ENCODE measurements around the gene TMEM132C.

The TMEM132C gene

DNA sequence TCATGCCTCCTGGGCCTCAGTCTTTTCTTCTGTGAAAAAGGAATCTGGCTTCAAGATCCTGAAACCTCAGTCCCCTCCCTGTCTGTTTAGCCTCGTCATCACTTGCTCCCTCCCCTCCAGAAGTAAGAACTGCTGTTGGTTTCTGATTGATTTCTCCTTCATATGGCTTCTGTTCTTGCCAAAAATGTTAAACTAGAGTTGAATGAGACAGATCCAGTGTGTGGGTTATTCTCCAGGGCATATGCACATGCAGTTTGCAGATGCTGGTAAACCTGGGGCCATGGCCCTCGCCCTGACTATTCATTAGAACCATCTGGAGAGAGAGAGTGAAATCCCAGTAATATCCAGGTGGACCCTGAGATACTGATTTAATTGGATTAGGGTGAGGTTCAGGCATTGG is 175.1 kb downstream of the TMEM132C start:
- Mint-ChIP-seq H3K4me1 (no peaks in the 10 kb centered on the region), H3K36me3 (no peaks in the 10 kb centered on the region), H3K27me3 (no peaks in the 10 kb centered on the region), H3K9me3 (peaks cover 18% of the 10 kb centered on the region), H3K4me3 (no peak overlapping the region), H3K27ac (no peak overlapping the region)
- no peak for DNase-seq
- CTCF ChIA-PET: no interaction called here

DNA sequence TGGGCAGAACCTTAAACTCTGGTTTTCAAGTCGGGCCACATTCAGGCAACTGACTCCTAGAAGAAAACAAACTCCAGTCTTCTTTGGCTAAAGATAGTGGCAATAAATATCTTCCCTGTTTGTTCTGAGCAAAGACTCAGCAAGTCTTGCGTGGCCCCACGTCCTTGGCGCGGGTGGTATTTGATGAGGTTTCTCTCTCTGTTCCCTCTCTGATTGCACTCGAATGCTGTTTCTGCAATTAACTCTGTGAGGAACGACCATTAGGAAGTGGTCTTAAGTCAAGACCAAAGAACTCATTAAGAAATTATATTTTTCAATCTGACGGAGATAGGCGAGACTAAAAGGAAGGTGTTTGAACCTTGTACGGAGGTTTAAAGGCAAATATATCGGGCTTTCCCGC is 177.6 kb downstream of the TMEM132C start:
- Mint-ChIP-seq H3K9me3 (peaks cover 13% of the 10 kb centered on the region), H3K36me3 (no peaks in the 10 kb centered on the region), H3K27ac (no peak overlapping the region), H3K4me1 (no peaks in the 10 kb centered on the region), H3K4me3 (no peak overlapping the region), H3K27me3 (no peaks in the 10 kb centered on the region)
- CTCF ChIA-PET: no interaction called here
- DNase-seq: no peak

DNA sequence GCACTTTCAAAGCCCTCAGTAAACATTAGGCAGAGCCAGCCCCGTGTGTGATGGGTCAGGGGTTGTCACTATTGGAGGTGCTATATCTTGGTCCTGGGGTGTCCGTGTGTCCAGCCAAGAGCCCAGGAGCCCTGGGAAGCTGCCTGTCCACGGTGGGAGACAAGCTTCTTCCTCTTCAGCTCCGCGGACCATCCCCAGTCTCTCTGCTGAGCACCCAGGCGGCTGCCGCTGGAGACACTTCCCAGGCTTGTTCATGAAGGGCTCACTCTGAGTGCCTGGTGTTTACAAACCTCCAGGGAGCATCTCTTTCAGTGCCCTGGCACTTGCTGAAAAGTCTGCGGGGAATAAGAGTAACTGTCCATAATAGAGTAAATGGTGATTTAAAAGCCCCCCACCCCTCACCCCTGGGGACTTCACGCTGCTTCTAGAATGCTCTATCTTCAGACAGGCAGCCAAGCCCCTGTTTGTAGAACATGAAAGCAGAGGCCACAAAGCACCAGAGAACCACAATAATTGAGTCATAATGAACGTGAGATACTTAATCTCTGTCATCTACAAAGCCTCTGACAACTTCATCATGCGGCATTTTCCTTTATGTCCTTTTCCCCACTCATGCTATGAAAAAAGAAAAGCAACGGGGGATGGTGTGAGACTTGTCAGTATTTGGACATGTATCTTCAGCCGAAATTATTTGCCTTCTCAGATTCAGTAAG is 178.6 kb downstream of the TMEM132C start:
- Mint-ChIP-seq H3K9me3 (peaks cover 13% of the 10 kb centered on the region), H3K4me1 (no peaks in the 10 kb centered on the region), H3K4me3 (no peak overlapping the region), H3K36me3 (no peaks in the 10 kb centered on the region), H3K27me3 (no peaks in the 10 kb centered on the region), H3K27ac (no peak overlapping the region)
- CTCF ChIA-PET: no interaction called here
- DNase-seq: no peak

GRCh38 chr12:128449146-128449894 is 182.3 kb downstream of the TMEM132C start:
- Mint-ChIP-seq H3K9me3 (peaks cover 9% of the 10 kb centered on the region), H3K4me1 (no peaks in the 10 kb centered on the region), H3K36me3 (no peaks in the 10 kb centered on the region), H3K27me3 (no peaks in the 10 kb centered on the region), H3K4me3 (no peak overlapping the region), H3K27ac (no peak overlapping the region)
- CTCF ChIA-PET: no interaction called here
- DNase-seq: no peak

GRCh38 chr12:128450810-128451209 is 183.8 kb downstream of the TMEM132C start:
- H3K27me3 Mint-ChIP-seq: no peaks in the 10 kb centered on the region
- no peaks in the 10 kb centered on the region for H3K36me3 Mint-ChIP-seq

GRCh38 chr12:128455851-128456250 is 188.9 kb downstream of the TMEM132C start:
- Mint-ChIP-seq H3K4me3 (no peak overlapping the region), H3K9me3 (peaks cover 13% of the 10 kb centered on the region), H3K36me3 (no peaks in the 10 kb centered on the region), H3K4me1 (no peaks in the 10 kb centered on the region), H3K27ac (no peak overlapping the region), H3K27me3 (no peaks in the 10 kb centered on the region)
- no peak for DNase-seq
- CTCF ChIA-PET: no interaction called here

More at GRCh38 chr12:128450810-128451209, 183.8 kb downstream of the TMEM132C start:
- peaks cover 9% of the 10 kb centered on the region for H3K9me3 Mint-ChIP-seq
- H3K27ac Mint-ChIP-seq: no peak overlapping the region
- CTCF ChIA-PET: no interaction called here
- no peak overlapping the region for H3K4me3 Mint-ChIP-seq
- no peaks in the 10 kb centered on the region for H3K4me1 Mint-ChIP-seq
- DNase-seq: no peak

DNA sequence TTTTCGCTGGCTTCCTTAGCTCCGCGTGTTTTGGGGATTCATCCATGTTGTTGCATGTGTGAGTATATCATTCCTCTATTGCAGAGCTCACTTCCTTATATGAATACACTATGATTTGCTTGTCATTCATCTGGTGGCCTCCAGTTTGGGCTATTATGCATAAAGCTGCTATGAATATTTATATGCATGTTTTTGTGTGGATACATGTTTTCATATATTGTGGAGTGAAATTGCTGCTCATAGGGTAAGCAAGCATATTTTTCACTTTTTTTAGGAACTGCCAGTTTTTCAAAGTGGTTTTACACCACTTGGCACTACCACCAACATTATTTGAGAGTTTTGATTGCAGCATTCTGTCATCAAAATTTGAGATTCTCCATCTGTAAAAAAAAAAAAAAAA is 190.0 kb downstream of the TMEM132C start:
- Mint-ChIP-seq H3K4me1 (no peaks in the 10 kb centered on the region), H3K27ac (no peak overlapping the region), H3K4me3 (no peak overlapping the region), H3K27me3 (no peaks in the 10 kb centered on the region), H3K9me3 (peaks cover 13% of the 10 kb centered on the region), H3K36me3 (no peaks in the 10 kb centered on the region)
- no peak for DNase-seq
- CTCF ChIA-PET: no interaction called here

- no peak overlapping the region for H3K4me3 Mint-ChIP-seq
- no peak overlapping the region for H3K27ac Mint-ChIP-seq
- H3K36me3 Mint-ChIP-seq: no peaks in the 10 kb centered on the region
- H3K4me1 Mint-ChIP-seq: no peaks in the 10 kb centered on the region
- DNase-seq: no peak
- CTCF ChIA-PET: no interaction called here
- peaks cover 14% of the 10 kb centered on the region for H3K9me3 Mint-ChIP-seq
- no peaks in the 10 kb centered on the region for H3K27me3 Mint-ChIP-seq
These were observed 191.5 kb downstream of the TMEM132C start for GRCh38 chr12:128458301-128458974.

DNA sequence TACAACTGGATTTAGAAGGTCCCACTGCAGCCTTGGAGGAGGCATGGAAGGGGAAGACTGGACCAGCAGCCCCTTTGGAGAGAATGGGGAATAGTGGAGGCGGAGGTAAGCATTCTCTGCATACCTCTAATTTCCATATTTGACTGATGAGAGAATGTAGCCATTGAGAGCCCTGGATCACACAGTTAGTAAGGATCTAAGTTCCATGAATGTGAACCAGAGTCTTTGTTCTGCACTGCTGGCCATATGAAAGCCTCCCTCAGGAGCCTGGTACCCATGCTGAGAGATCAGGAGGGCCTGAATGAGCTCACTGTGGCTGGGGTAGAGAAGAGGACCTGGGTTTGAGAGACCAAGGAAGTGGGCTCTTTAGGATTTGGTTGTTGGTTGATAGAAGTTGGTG is 192.1 kb downstream of the TMEM132C start:
- no peaks in the 10 kb centered on the region for H3K27me3 Mint-ChIP-seq
- H3K4me3 Mint-ChIP-seq: no peak overlapping the region
- no peak overlapping the region for H3K27ac Mint-ChIP-seq
- DNase-seq: no peak
- no peaks in the 10 kb centered on the region for H3K36me3 Mint-ChIP-seq
- H3K9me3 Mint-ChIP-seq: peaks cover 11% of the 10 kb centered on the region
- H3K4me1 Mint-ChIP-seq: no peaks in the 10 kb centered on the region
- CTCF ChIA-PET: no interaction called here

DNA sequence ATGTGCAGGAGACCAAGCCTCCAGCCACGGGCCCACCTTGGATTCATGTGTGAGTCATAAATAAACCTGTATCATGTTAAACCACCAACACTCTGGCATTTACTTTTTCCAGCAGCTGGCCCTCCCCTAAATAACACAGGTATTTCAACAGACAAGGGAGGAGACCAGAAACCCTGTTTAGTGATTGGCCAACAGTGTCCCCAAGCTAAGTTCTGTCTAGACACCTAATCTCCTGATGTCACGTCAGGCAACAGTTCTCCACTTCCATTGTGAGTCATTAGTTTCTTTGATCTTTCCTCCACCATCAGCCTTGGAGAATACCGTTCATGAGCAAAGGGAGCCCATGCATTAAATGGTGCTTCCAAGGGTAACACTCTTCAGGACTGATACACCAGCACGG is 196.9 kb downstream of the TMEM132C start:
- Mint-ChIP-seq H3K9me3 (peaks cover 14% of the 10 kb centered on the region), H3K4me1 (no peaks in the 10 kb centered on the region), H3K27ac (no peak overlapping the region), H3K27me3 (no peaks in the 10 kb centered on the region), H3K4me3 (no peak overlapping the region), H3K36me3 (no peaks in the 10 kb centered on the region)
- CTCF ChIA-PET: no interaction called here
- no peak for DNase-seq

- no peaks in the 10 kb centered on the region for H3K27me3 Mint-ChIP-seq
- no peak for DNase-seq
- no peaks in the 10 kb centered on the region for H3K4me1 Mint-ChIP-seq
- no peaks in the 10 kb centered on the region for H3K36me3 Mint-ChIP-seq
- peaks cover 8% of the 10 kb centered on the region for H3K9me3 Mint-ChIP-seq
- CTCF ChIA-PET: no interaction called here
- H3K27ac Mint-ChIP-seq: no peak overlapping the region
- H3K4me3 Mint-ChIP-seq: no peak overlapping the region
These were observed 200.9 kb downstream of the TMEM132C start for GRCh38 chr12:128467882-128468281.

DNA sequence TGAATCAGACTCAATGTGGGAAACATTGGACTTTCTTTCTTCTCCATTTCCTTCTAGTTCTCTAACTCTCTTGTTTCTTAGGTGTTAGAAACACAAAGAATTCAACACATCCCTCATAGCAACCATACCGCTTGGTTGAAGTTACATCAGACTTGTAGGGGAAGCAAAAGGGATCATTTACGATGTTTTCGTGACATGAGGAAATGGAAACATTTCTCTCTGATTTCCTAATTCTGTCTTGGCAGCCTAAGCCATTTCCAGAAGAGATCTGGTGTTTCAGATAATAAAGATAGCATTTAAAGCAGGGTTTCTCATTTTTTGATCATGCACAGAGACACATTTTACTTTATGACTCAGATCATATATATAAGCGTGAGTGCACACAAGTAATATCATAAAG is 202.0 kb downstream of the TMEM132C start:
- Mint-ChIP-seq H3K9me3 (peaks cover 16% of the 10 kb centered on the region), H3K4me1 (no peaks in the 10 kb centered on the region), H3K4me3 (no peak overlapping the region), H3K36me3 (no peaks in the 10 kb centered on the region), H3K27ac (no peak overlapping the region), H3K27me3 (peaks cover 4% of the 10 kb centered on the region)
- no peak for DNase-seq
- CTCF ChIA-PET: no interaction called here

GRCh38 chr12:128471491-128471890 is 204.5 kb downstream of the TMEM132C start:
- DNase-seq: no peak
- H3K27ac Mint-ChIP-seq: no peak overlapping the region
- CTCF ChIA-PET: no interaction called here
- no peak overlapping the region for H3K4me3 Mint-ChIP-seq
- peaks cover 12% of the 10 kb centered on the region for H3K9me3 Mint-ChIP-seq
- no peaks in the 10 kb centered on the region for H3K36me3 Mint-ChIP-seq
- H3K27me3 Mint-ChIP-seq: peaks cover 4% of the 10 kb centered on the region
- H3K4me1 Mint-ChIP-seq: no peaks in the 10 kb centered on the region

GRCh38 chr12:128474916-128475315 is 207.9 kb downstream of the TMEM132C start:
- H3K36me3 Mint-ChIP-seq: no peaks in the 10 kb centered on the region
- peaks cover 15% of the 10 kb centered on the region for H3K9me3 Mint-ChIP-seq
- no peaks in the 10 kb centered on the region for H3K4me1 Mint-ChIP-seq
- no peak for DNase-seq
- peaks cover 4% of the 10 kb centered on the region for H3K27me3 Mint-ChIP-seq
- H3K4me3 Mint-ChIP-seq: no peak overlapping the region
- CTCF ChIA-PET: no interaction called here
- no peak overlapping the region for H3K27ac Mint-ChIP-seq

DNA sequence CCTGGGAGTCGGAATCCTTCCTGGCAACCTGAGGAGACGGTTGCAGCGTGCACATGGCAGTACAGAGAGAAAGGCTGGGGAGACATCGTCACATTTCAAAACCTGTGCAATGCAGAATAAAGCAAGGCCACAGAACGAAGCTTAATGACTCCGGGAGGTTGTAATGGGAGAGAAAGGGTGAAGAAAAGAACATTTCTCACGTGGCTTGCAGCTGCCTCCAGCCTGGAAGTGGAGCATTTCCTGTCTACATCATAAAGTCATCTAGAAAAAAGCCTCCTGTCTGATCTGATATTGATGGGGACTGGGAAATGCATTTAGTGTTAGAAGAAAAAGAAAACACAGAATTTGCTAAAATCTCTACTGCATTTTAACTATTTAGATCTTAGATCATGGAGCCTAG is 209.3 kb downstream of the TMEM132C start:
- H3K27ac Mint-ChIP-seq: no peak overlapping the region
- no peak for DNase-seq
- H3K36me3 Mint-ChIP-seq: no peaks in the 10 kb centered on the region

More for the DNA sequence above, 209.3 kb downstream of the TMEM132C start:
- Mint-ChIP-seq H3K27me3 (peaks cover 4% of the 10 kb centered on the region), H3K4me1 (no peaks in the 10 kb centered on the region), H3K9me3 (peaks cover 15% of the 10 kb centered on the region), H3K4me3 (no peak overlapping the region)
- CTCF ChIA-PET: no interaction called here

Measured in activated naive CD4-positive, alpha-beta T cell treated with anti-CD3 and anti-CD28 coated beads, Interleukin-2, amount 10 ng/mL, durations not matched to agents 7 days and 5 days (primary cell).